HG03565 (cell line): ENCODE measurements around the gene ARHGEF3.
"Not testable (repeated sequence)": the region's sequence is repeated elsewhere in the genome, so short reads cannot be mapped to it uniquely, and the experiment has no call there.

Experiments used
- ATAC-seq: cut with Tn5 transposase; IDR thresholded peaks from one replicate; pipeline ENCODE4 v1.9.1; 2021; ENCODE audit warnings: mild to moderate bottlenecking, moderate library complexity; ENCODE audit not compliant: unreplicated experiment

ARHGEF3 gene

DNA sequence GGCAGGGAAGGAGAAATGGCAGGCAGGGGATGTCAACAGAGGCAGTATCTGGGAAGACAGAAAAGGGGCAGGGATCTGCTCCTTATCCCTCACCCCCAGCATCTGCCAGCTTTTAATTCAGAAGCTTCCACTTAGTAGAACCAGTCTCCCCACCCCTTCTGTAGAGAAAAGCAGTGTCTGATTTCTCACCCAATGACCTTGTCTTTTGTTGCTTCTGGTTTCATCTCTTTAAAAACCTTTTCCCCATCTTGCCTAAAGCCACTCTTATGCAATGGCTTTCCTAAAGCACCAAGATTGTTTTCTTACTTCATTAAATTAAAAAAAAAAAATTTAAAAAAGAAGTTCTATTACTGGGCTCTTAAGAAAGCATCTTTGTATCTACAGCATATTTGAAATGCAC lies 27.8 kb downstream of the ARHGEF3 start:
- no peak for ATAC-seq

DNA sequence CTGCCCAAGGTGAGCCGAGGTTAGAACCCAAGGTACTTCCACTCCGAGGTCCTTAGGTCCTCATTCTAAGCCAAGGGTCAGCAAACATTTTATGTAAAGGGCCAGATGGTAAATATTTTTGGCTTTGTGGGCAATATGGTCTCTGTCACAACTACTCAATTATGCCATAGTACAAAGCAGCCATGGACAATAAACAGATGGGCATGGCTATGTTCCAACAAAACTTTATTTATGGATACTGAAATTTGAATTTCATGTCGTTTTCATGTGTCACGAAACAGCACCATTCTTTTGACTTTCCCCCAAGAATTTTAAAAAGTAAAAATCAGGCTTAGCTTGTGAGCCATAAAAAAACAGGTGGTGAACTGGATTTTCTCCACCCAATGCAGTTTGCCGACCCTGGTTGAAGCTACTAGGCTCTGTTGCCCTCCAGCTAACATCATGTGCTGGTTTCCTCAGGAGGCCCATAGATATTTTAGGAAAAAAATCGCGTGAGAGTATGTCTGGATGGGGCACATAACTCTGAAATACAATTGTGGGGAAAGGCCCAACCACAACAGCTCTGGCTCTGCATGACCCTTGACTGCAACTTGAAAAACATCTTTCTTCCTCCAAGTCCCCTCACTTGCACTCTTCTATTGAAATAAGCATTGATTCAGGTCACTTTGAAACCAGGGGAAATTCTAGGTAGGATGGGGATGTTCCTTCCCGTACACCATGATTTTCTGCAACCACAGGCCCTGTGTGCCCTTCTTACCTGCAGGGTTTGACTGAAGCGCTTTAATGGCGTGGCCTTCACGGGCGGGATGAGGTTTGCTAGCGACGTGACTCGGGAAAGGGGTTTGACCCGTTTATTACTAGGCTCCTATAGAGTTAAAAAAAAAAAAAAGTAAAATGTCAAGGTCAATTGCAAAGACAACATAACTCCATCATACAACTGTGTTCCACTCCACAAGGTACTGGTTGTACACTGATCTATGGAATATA lies 28.5 kb downstream of the ARHGEF3 start:
- ATAC-seq: no peak

DNA sequence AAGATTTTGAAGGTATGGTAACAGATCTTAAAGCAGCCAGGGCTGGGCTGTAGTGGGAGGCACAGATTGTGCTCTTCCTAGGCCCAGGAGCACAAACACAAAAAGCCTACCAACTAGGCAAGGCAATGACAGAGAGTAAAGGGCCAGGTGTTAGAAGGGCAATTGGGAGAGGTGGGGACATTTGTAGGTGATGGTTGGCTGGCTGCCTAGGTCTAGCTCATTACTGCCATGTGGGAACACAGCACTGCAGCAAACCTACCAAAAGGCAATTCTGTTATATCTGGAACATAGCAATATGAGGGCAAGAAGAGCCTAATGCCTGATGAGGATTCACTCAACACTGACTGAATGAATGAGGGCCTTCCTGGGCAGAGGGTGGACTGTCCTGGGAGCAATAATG lies 30.4 kb downstream of the ARHGEF3 start:
- ATAC-seq: no peak

DNA sequence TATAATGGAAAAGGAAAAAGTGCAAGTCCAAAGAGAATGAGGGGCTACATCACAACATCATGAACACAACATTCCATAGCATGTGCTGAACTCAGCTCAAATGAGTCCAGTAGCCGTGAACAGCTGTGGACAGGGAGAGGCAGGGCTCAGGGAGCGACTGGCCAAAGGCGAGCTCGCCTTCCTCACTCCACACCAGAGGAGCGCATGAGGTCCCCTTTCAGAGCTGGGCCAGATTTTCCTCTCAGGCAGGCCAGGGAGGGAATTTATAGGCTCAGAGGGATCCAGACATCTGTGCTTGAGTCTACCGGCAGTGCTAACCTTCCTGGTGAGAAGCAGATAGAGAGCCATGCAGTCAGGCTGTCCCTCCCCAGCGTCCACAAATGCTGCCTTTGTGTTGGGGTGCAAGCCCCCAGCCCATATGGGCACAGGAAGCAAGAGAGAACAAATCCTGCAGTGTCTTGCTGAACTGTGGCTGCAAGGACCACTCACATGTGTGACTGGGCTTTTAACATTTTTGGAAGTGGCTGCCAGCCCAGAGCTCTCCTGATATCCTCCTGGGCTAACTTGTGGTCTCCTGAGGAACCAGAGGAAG lies 32.5 kb downstream of the ARHGEF3 start:
- ATAC-seq: no peak

DNA sequence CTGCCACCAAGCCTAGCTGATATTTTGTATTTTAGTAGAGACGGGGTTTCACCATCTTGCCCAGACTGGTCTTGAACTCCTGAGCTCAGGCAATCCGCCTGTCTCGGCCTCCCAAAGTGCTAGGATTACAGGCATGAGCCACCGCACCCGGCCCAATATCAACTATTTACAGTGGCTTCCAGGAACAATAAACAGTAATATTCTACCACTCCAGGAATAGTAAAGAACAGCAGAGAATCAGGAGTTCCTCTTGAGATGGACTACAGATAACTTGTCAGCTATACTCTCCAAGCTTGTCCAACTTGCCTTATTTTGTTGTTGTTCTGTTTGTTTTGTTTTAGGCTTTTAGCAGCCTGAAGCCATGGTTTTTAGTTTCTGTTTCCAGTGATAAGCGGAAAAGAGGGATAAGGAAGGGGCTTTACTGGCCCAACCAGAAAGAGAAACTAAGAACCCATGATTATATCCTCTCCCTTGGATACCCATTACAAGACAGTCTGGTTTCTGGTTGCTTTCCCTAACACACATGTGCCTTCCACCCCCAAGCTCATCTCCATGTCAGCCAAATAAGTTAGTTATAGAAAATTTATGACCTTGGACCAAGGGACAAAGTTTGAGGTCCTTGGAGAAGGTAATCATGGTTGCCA lies 36.7 kb downstream of the ARHGEF3 start:
- no peak for ATAC-seq

DNA sequence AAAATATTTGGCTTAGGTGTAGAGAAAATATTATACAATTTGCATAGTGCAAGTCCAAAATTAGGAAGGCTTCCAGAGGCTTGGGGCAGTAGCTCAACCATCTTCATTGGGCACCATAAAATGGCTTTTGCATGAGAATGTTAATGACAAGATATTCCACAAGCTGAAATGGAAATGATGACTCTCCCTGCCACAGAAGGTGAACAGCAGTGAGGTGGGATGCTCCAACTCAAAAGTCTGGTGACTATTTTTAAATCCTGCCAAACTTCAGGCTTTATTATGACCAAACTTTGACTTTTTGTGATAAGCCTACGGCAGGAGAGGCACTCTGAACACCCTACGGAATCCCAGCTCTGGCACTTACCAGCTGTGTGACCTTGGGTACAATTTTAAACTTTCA lies 37.6 kb downstream of the ARHGEF3 start:
- ATAC-seq: no peak

DNA sequence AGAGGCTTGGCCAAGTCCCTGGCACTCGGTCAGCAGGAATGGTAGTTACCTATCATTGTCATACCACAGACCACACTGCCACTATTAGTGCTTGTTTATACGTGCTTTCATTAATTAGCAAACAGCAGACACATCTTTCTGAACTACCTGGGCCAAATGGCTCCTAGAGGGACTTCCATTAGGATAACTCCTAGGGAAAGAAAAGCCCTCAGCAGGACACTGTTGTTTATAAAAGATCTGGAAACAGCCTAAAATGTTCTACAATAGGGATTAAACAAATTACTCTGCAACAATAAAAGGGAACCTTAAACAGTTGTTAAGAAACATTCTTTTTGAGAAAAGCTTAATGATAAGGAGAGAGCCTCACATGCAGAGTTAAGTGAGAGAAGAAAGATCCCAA lies 38.5 kb downstream of the ARHGEF3 start:
- no peak for ATAC-seq

DNA sequence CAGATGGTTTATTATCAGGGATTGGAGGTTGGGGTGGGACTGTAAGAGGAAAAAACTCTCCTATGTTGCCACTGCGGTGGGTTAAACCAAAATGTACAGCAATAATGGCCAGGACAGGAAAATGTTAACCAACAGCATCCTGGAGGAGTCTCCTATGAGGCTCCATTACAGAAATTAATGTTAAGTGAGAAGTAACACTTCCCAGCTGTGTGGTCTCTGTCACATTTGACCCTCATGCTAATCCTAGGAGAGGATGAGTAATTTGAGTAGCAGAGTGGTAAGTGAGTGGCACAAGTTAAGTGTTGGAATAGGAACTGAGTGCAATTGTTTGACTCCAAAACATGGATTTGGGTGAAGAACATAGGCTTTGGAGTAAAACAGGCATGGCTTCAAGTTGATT lies 39.0 kb downstream of the ARHGEF3 start:
- no peak for ATAC-seq

DNA sequence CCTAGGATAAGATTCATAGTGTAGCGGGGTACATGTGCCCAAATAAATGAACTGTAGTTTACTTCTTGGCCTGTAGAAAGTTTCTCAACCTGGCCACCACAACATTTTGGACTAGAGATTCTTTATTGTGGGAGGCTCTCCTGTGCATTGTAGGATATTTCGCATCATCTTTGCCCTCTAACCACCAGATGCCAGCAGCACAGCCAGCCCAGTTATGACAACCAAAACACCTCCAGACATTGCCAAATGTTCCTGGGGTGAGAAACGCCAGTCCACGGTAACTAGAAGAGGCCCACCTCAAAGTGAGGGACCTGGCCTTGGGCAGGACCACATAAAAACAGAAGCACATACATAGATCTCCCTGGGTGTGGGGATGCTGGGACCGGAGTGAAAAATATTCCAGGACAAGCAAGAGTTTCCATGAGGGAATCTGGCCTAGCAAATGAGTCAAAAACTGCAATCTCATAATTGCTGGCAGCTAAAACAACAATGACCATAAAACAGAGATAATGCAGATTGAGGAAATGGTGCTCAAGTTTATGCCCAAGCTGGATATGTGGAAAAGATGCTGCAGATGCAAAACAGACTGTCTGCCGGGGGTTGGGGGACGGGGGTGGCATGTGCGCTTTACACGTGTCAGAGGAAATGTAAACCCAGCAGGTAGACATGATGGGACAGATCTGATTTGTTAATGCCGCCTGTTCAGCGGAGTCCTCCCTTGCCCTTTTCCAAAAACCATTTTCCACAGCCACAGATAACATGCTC lies 39.7 kb downstream of the ARHGEF3 start:
- no peak for ATAC-seq

DNA sequence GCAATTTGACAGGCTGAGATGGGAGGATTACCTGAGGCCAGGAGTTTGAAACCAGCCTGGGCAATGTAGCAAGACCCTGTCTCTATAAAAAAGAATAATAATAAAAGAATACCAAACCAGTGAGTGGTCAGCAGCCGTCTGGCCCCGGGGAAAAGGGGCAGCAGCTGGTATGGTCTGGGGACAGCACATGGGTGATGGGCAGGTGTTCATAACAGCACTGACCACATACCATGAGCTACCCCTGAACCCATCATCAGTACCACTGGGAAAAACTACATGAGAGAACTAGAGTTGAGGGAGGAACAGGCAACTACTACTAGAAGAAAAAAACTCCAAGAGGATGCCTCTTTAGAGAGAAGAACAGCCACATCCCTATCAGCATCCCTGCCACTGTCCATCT lies 40.7 kb downstream of the ARHGEF3 start:
- ATAC-seq: no peak

DNA sequence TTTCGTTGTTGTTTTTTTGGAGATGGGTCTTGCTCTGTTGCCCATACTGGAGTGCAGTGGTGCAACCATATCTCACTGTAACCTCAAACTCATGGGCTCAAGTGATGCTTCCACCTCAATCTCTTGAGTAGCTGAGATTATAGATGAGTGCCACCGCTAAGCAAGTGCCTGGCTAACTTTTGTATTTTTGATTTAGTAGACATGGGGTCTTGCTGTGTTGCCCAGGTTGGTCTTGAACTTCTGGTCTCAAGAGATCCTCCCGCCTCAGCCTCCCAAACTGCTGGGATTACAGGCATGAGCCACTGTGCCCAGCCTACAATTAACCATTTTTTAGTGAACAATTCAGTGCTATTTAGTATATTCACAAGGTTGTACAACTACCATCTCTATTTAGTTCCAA lies 42.2 kb downstream of the ARHGEF3 start:
- ATAC-seq: no peak

DNA sequence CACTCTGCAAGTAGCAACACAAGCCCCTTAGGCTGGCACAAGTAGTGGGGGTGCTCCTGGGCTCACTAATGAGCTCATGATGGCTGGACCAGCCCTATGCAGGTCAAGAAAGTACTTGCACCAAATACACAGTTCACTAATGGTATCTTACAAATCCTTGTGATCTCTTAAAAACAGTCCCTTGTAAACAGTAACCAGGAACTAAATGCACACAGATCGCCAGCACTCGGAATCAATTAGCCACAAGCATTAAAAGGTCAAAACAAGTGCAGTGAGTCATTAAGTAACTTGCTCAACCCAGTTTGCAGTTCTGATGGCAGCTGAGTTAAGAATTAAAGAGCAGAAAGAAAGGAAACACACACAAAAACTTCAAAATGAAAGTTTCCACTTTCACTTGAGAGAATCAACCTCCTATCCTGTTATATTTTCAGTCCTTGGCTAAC lies 43.2 kb downstream of the ARHGEF3 start:
- peak; percentile 72 for ATAC-seq

DNA sequence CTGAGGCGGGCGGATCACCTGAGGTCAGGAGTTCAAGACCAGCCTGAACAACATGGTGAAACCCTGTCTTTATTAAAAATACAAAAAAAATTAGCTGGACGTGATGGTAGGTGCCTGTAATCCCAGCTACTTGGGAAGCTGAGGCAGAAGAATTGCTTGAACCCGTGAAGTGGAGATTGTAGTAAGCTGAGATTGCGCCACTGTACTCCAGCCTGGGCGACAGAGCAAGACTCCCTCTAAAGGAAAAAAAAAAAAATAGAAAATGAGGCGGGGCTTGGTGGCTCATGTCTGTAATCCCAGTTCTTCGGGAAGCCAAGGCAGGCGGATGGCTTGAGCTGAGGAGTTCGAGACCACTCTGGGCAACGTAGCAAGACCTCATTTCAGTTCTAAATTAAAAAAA lies 43.7 kb downstream of the ARHGEF3 start:
- not testable (repeated sequence) for ATAC-seq

DNA sequence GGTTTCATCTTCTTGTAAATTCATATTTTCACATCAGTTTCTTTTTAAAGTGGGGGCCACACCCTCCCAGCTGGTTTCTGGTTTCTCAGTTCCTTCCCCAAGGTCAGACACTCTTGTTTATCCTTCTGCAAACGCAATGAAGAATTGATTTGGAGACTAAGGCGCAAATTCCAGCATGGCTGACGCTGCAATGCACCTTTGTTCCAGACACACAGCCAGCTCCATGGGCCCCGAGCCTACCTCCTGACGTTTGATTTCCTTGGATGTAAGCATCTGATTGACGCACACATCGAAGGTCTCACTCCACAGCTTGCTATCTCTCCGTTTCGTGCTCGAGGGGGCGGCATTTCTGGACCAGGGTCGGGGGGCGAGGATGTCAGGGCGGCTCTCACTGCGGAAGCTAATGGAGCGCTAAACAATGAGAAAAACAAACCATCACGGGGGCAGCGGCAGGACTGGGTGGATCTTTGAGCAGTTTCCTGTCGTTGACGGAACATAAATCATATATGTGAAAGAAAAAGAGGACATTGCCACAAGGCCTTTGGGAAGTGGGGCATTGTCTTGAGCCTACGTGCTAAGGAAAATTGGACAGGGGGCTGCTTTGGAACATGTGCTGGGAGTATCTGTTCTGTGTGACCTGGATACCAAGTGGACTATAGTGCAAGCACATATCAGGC lies 46.9 kb downstream of the ARHGEF3 start:
- no peak for ATAC-seq

DNA sequence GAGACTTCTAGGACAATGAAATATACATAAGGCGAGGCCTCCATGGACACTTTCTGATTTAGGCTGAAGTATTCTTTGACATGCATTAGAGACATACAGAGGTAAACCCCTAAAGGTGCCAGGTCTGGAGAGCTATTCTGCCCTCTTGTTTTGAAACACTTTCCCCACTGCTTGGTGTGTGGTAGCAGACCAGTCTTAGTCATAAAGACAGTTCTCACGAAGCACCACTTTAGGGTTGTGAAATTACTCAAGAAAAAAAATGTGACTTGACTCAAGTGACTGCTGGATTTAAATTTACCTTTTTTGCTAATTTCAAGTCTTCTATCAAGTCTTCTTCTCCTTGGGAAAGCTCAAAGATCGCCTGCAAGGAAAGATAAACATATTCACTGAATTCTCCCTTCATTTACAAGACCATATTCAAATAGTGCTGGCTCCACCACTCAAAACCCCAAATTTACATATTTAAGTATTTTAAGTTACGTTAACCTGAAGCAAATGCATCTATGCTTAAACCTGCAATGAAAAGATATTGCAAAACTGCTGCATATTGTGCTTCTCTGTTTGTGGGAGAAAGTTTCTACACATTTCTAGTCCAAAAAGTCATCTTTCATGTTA lies 48.4 kb downstream of the ARHGEF3 start:
- ATAC-seq: peak; percentile 84

DNA sequence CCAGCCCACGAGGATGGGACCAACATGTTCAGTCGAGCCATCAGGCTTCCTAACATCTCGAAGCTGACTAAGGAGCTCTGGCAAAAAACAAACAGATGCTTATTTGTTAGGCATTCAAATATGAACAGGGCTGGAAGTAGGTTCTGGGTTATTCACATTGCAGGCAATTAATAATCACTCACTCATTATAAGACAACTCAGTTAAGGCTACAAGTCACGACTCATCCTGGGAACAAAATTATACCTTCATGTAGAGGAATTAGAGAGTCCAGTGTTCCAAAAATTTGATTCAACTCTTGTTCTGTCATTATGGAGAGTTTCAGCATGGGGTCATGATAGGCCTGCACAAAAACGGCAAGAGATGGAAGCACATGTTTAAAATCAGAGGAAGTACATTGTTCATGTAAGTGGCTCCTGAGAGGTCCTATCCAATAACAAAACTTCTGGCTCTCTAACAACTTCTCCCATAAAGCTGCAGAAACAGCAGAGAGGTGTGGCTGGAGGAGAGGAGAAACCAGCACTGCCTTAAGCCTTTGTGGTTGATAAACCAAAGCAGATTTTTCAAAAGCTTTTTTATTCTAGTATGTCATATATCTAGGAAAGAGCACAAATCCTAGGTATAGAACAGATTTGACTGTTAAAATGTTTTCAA lies 50.6 kb downstream of the ARHGEF3 start:
- no peak for ATAC-seq

DNA sequence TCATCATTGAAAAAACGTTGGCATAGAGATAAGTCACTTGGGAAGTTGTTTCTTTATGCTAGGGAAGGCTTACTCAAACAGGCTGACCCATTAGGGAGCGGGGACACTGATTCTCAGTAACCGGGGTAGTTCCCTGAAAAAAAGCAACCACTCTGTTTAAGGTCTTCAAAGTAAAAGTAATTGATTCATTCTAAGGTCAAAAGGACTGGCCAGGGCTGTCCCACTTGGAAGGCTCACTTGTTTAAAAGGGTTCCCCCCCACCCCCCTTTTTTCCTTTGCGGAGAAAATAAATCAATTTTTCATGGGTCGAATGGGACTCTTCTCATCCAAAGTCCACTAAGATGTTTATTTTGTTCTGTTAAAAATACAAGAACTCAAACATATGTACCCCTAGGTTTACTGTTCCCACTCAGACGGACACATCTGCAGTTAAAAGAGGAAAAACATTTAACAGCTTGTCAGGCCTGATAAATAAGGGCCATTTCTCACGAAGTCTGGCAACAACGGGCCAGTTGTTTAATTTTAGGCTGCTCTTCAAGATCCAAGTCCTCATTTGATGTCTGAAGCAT lies 53.0 kb downstream of the ARHGEF3 start:
- no peak for ATAC-seq

DNA sequence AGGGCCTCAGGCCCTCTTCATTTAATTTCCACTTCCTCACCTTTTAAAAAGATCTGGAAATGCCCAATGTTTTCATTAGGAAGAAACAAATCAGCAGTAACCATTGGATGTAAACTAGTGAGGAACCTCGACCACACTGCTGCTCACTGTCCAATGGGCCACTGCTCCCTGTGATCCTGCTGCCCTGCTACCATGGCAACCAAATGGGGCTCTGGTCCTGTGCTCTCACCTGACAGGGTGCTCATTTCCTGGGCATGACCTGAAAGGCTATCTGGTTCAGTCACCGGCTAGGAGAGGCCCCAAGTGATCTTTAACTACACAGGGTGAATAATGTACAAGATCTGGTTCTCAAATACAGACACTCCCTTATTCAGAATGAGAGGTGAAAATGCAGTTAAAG lies 54.6 kb downstream of the ARHGEF3 start:
- ATAC-seq: no peak

DNA sequence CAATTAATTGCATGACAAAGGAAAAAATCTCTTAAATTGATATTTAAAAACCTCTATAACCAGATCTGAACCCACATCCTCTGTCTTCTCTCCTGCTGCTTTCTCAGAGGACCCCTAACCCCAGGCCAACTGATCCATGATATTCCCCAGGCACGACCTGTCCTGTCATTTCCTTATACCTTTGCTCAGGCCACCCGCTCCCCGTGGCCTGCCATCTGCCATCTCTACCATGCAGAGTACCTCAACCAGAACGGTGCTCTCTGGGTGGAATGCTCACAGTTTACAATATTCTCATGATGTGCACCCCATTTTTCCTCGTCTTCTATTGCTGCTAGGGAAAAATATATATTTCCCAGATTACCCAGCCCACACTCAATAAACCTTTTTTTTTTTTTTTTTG lies 57.7 kb downstream of the ARHGEF3 start:
- no peak for ATAC-seq
